DMS153 treated with DMSO at 0.1 percent for 48 hours (cell line): ENCODE measurements around the gene SHROOM1.

Experiments
- DNase-seq: peaks from one replicate; lab custom pipeline; 2025; ENCODE audit not compliant: unreplicated experiment; lab: John Stamatoyannopoulos, UW

Gene SHROOM1

GRCh38 chr5:132853323-132853722, 22.9 kb upstream of the SHROOM1 start:
- DNase-seq, result no peak

- DNase-seq, result no peak
Observed at GRCh38 chr5:132850066-132850465, 19.6 kb upstream of the SHROOM1 start.

GRCh38 chr5:132849347-132849746, 18.9 kb upstream of the SHROOM1 start:
- DNase-seq, result no peak

GRCh38 chr5:132848270-132848669, 17.8 kb upstream of the SHROOM1 start:
- no peak for DNase-seq

- no peak for DNase-seq
Observed at GRCh38 chr5:132841305-132841704, 10.9 kb upstream of the SHROOM1 start.

GRCh38 chr5:132840896-132841295, 10.4 kb upstream of the SHROOM1 start:
- DNase-seq, result no peak

GRCh38 chr5:132840313-132840712, 9.9 kb upstream of the SHROOM1 start:
- DNase-seq, result no peak

GRCh38 chr5:132839426-132840301, 9.2 kb upstream of the SHROOM1 start:
- no peak for DNase-seq

GRCh38 chr5:132838516-132839282, 8.3 kb upstream of the SHROOM1 start:
- no peak for DNase-seq

- DNase-seq, result no peak
Observed at GRCh38 chr5:132837868-132838267, 7.4 kb upstream of the SHROOM1 start.

GRCh38 chr5:132836852-132837251, 6.4 kb upstream of the SHROOM1 start:
- DNase-seq, result no peak

GRCh38 chr5:132834057-132834456, 3.6 kb upstream of the SHROOM1 start:
- DNase-seq, result no peak

GRCh38 chr5:132832612-132833011, 2.2 kb upstream of the SHROOM1 start:
- no peak for DNase-seq

- DNase-seq, result no peak
Observed at GRCh38 chr5:132831095-132831860, 831 bp upstream of the SHROOM1 start.

- DNase-seq, result no peak
Observed at GRCh38 chr5:132829742-132830435, 558 bp downstream of the SHROOM1 start.

GRCh38 chr5:132828846-132829494, 1.5 kb downstream of the SHROOM1 start:
- no peak for DNase-seq

- no peak for DNase-seq
Observed at GRCh38 chr5:132827943-132828673, 2.3 kb downstream of the SHROOM1 start.

GRCh38 chr5:132826424-132827082, 3.9 kb downstream of the SHROOM1 start:
- no peak for DNase-seq

GRCh38 chr5:132825834-132826391, 4.5 kb downstream of the SHROOM1 start:
- DNase-seq, result no peak
